ENCODE measurements around the gene CNIH3.
"Not testable (repeated sequence)": the region's sequence is repeated elsewhere in the genome, so short reads cannot be mapped to it uniquely, and the experiment has no call there.

The CNIH3 gene

DNA sequence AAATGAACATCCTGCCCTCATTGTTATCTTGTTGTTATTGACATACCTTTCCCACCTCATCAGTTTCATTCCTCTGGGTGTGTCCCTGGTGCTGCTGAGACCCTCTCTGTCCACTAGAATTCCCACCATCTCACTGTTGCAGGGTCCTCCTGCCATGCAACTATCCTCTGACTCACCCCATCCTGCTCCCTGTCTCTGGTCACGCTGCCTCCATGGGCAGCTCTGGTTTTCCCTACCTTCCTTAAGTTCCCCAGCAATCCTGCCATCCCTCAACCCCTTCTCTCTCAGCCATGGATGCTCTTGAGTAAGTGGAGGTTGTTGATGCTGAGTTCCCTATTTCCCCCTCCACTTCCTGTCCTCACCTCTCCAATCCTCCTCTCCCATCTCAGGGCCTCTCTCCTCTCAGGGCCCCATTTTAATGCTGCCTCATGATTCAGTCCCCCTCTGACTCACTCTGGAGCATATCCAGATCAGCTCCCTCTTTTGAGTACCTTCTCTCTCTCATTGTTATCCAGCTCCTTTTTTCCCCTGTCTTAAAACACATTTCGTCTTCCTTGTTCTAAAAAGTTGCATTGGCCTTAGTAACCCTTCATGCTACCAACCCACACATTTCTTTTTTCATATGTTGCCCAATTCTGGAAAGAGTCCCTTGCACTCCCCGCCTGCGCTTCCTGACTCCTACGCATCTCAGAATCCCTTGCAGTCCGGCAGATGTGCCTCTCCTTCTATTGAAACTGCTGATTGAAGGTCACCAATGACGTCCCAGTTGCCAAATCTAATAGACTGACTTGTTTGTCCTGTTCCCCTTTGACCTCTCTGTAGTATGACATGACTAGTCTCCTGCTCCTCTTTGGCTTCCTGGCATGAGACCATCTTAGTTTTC, 92.0 kb downstream of the CNIH3 start:
- H3K36me3 ChIP-seq (ENCODE audit: control insufficient read depth in 2 of 2, insufficient read depth in 2 of 2, low read length in 2 of 2): no peaks in the 10 kb centered on the region
- H3K4me3 ChIP-seq (ENCODE audit: low read length in 2 of 2): no peak overlapping the region
- H3K9ac ChIP-seq (ENCODE audit: low read depth in 1 of 2, low read length in 2 of 2): no peak overlapping the region
- no peaks in the 10 kb centered on the region for H3K27me3 ChIP-seq (ENCODE audit: control insufficient read depth in 2 of 2, insufficient read depth in 2 of 2, low read length in 2 of 2)
- H3K4me1 ChIP-seq (ENCODE audit: control insufficient read depth in 2 of 2, insufficient read depth in 2 of 2, low read length in 2 of 2): no peaks in the 10 kb centered on the region
- H3K9me3 ChIP-seq (ENCODE audit: control insufficient read depth in 2 of 2, low read length in 2 of 2): no peaks in the 10 kb centered on the region
- H3K27ac ChIP-seq (ENCODE audit: low read depth in 2 of 2, low read length in 2 of 2): no peak overlapping the region

DNA sequence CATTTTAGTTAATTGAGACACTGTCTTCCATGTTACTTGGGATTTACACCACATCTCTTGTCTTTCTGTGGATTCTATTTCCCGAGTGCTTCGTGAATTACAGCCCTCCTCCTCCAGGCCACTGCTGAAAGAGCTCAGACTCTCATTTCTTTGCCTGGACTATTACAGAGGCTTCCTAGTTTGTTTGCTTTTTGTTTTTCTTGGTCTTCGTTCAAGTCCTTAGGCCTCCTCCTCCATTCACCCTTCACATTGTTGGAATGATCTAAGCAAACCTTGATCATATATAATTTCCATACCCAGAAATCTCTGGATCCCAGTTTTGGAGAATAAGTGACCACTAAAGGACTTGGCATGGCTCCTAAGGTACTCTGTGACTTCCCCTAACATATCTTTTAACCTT, 94.1 kb downstream of the CNIH3 start:
- H3K27me3 ChIP-seq (ENCODE audit: control insufficient read depth in 2 of 2, insufficient read depth in 2 of 2, low read length in 2 of 2): no peaks in the 10 kb centered on the region

DNA sequence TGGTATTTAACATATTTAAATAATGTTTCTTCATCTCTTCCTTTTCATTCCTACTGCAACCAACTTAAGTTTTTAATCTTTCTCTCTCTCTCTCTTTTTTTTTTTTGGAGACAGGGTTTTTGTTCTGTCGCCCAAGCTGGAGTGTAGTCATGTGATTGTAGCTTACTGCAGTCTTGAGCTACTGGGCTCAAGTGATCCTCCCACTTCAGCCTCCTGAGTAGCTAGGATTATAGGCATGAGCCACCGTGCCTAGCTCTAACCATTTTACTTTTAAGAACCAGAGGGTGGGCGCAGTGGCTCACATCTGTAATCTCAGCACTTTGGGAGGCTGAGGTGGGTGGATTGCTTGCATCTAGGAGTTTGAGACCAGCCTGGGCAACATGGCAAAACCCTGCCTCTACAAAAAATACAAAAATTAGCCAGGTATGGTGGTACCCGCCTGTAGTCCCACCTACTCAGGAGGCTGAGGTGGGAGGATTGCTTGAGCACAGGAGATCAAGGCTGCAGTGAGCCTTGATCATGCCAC, 95.2 kb downstream of the CNIH3 start:
- H3K4me1 ChIP-seq (ENCODE audit: control insufficient read depth in 2 of 2, insufficient read depth in 2 of 2, low read length in 2 of 2); H3K9me3 ChIP-seq (ENCODE audit: control insufficient read depth in 2 of 2, low read length in 2 of 2); H3K27ac ChIP-seq (ENCODE audit: low read depth in 2 of 2, low read length in 2 of 2); H3K36me3 ChIP-seq (ENCODE audit: control insufficient read depth in 2 of 2, insufficient read depth in 2 of 2, low read length in 2 of 2); H3K4me3 ChIP-seq (ENCODE audit: low read length in 2 of 2); H3K9ac ChIP-seq (ENCODE audit: low read depth in 1 of 2, low read length in 2 of 2); H3K27me3 ChIP-seq (ENCODE audit: control insufficient read depth in 2 of 2, insufficient read depth in 2 of 2, low read length in 2 of 2): not testable (repeated sequence)

More for the DNA sequence above, 94.1 kb downstream of the CNIH3 start:
- H3K27ac ChIP-seq (ENCODE audit: low read depth in 2 of 2, low read length in 2 of 2): no peak overlapping the region
- no peaks in the 10 kb centered on the region for H3K36me3 ChIP-seq (ENCODE audit: control insufficient read depth in 2 of 2, insufficient read depth in 2 of 2, low read length in 2 of 2)
- H3K9ac ChIP-seq (ENCODE audit: low read depth in 1 of 2, low read length in 2 of 2): no peak overlapping the region
- no peaks in the 10 kb centered on the region for H3K4me1 ChIP-seq (ENCODE audit: control insufficient read depth in 2 of 2, insufficient read depth in 2 of 2, low read length in 2 of 2)
- no peaks in the 10 kb centered on the region for H3K9me3 ChIP-seq (ENCODE audit: control insufficient read depth in 2 of 2, low read length in 2 of 2)
- H3K4me3 ChIP-seq (ENCODE audit: low read length in 2 of 2): no peak overlapping the region

GRCh38 chr1:224711876-224712275, 95.8 kb downstream of the CNIH3 start:
- Histone ChIP-seq H3K4me1 (ENCODE audit: control insufficient read depth in 2 of 2, insufficient read depth in 2 of 2, low read length in 2 of 2) (no peaks in the 10 kb centered on the region), H3K9ac (ENCODE audit: low read depth in 1 of 2, low read length in 2 of 2) (no peak overlapping the region), H3K27me3 (ENCODE audit: control insufficient read depth in 2 of 2, insufficient read depth in 2 of 2, low read length in 2 of 2) (no peaks in the 10 kb centered on the region), H3K9me3 (ENCODE audit: control insufficient read depth in 2 of 2, low read length in 2 of 2) (no peaks in the 10 kb centered on the region), H3K4me3 (ENCODE audit: low read length in 2 of 2) (no peak overlapping the region), H3K27ac (ENCODE audit: low read depth in 2 of 2, low read length in 2 of 2) (no peak overlapping the region), H3K36me3 (ENCODE audit: control insufficient read depth in 2 of 2, insufficient read depth in 2 of 2, low read length in 2 of 2) (no peaks in the 10 kb centered on the region)

- Histone ChIP-seq H3K9ac (ENCODE audit: low read depth in 1 of 2, low read length in 2 of 2) (no peak overlapping the region), H3K9me3 (ENCODE audit: control insufficient read depth in 2 of 2, low read length in 2 of 2) (no peaks in the 10 kb centered on the region), H3K27ac (ENCODE audit: low read depth in 2 of 2, low read length in 2 of 2) (no peak overlapping the region), H3K4me3 (ENCODE audit: low read length in 2 of 2) (no peak overlapping the region), H3K36me3 (ENCODE audit: control insufficient read depth in 2 of 2, insufficient read depth in 2 of 2, low read length in 2 of 2) (no peaks in the 10 kb centered on the region), H3K4me1 (ENCODE audit: control insufficient read depth in 2 of 2, insufficient read depth in 2 of 2, low read length in 2 of 2) (no peaks in the 10 kb centered on the region), H3K27me3 (ENCODE audit: control insufficient read depth in 2 of 2, insufficient read depth in 2 of 2, low read length in 2 of 2) (no peaks in the 10 kb centered on the region)
Observed at GRCh38 chr1:224713228-224713627, 97.1 kb downstream of the CNIH3 start.

- no peaks in the 10 kb centered on the region for H3K36me3 ChIP-seq (ENCODE audit: control insufficient read depth in 2 of 2, insufficient read depth in 2 of 2, low read length in 2 of 2)
- H3K4me3 ChIP-seq (ENCODE audit: low read length in 2 of 2): no peak overlapping the region
- no peak overlapping the region for H3K9ac ChIP-seq (ENCODE audit: low read depth in 1 of 2, low read length in 2 of 2)
- H3K27ac ChIP-seq (ENCODE audit: low read depth in 2 of 2, low read length in 2 of 2): no peak overlapping the region
- H3K27me3 ChIP-seq (ENCODE audit: control insufficient read depth in 2 of 2, insufficient read depth in 2 of 2, low read length in 2 of 2): no peaks in the 10 kb centered on the region
- H3K9me3 ChIP-seq (ENCODE audit: control insufficient read depth in 2 of 2, low read length in 2 of 2): no peaks in the 10 kb centered on the region
- H3K4me1 ChIP-seq (ENCODE audit: control insufficient read depth in 2 of 2, insufficient read depth in 2 of 2, low read length in 2 of 2): no peaks in the 10 kb centered on the region
Observed at GRCh38 chr1:224714553-224714952, 98.4 kb downstream of the CNIH3 start.

DNA sequence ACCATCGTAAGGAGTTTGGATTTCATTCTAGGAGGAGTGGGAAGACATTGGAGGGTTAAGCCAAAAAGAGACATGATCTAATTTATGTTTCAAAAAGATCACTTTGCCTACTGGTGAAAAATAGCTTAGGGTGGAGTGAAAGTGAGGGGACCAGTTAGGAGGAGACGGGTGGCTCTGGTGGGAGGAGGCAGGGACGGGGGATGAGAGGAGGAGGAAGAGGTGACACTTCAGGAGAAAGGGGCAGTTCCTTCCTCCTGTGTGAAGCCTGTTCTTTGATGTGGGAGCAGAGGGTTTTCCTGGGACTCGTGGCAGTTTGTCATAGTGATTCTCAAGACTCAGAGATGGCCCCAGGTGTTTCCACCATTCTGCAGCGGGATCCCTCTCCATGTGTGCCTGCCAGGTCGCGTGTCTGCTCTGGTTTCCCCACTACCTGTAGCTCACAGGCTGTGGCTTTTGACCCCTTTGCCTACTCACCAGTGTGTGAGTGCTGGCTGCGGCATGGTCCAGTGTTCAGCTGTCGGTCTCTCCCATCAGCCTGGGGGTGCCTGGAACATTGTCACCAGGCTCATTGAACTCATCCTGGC, 102.4 kb downstream of the CNIH3 start:
- no peak overlapping the region for H3K4me3 ChIP-seq (ENCODE audit: low read length in 2 of 2)

DNA sequence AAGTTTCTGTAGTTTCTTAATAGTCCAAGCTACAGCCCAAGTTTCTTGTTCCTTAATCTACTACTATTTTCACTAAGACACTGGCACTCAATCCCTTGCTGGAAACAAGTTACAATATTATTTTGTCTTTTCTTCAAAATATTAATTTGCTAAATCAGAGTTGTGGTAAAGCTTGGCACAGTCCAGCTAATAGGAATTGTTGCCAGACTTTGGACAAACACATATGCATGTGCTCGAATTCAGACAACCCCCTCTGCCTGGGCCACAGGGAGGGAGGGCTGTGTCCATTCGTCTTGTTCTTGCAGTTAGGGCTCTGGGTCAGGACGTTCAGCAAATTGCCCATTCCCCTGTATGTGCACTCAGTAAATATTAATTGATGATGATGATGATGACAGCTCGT, 103.6 kb downstream of the CNIH3 start:
- H3K4me1 ChIP-seq (ENCODE audit: control insufficient read depth in 2 of 2, insufficient read depth in 2 of 2, low read length in 2 of 2): no peaks in the 10 kb centered on the region
- H3K9me3 ChIP-seq (ENCODE audit: control insufficient read depth in 2 of 2, low read length in 2 of 2): no peaks in the 10 kb centered on the region
- no peaks in the 10 kb centered on the region for H3K27me3 ChIP-seq (ENCODE audit: control insufficient read depth in 2 of 2, insufficient read depth in 2 of 2, low read length in 2 of 2)
- H3K27ac ChIP-seq (ENCODE audit: low read depth in 2 of 2, low read length in 2 of 2): no peak overlapping the region
- no peak overlapping the region for H3K4me3 ChIP-seq (ENCODE audit: low read length in 2 of 2)
- H3K36me3 ChIP-seq (ENCODE audit: control insufficient read depth in 2 of 2, insufficient read depth in 2 of 2, low read length in 2 of 2): no peaks in the 10 kb centered on the region
- H3K9ac ChIP-seq (ENCODE audit: low read depth in 1 of 2, low read length in 2 of 2): no peak overlapping the region

More for the DNA sequence above, 102.4 kb downstream of the CNIH3 start:
- Histone ChIP-seq H3K9ac (ENCODE audit: low read depth in 1 of 2, low read length in 2 of 2) (no peak overlapping the region), H3K27me3 (ENCODE audit: control insufficient read depth in 2 of 2, insufficient read depth in 2 of 2, low read length in 2 of 2) (no peaks in the 10 kb centered on the region), H3K27ac (ENCODE audit: low read depth in 2 of 2, low read length in 2 of 2) (no peak overlapping the region), H3K36me3 (ENCODE audit: control insufficient read depth in 2 of 2, insufficient read depth in 2 of 2, low read length in 2 of 2) (no peaks in the 10 kb centered on the region), H3K9me3 (ENCODE audit: control insufficient read depth in 2 of 2, low read length in 2 of 2) (no peaks in the 10 kb centered on the region), H3K4me1 (ENCODE audit: control insufficient read depth in 2 of 2, insufficient read depth in 2 of 2, low read length in 2 of 2) (no peaks in the 10 kb centered on the region)

- Histone ChIP-seq H3K27me3 (ENCODE audit: control insufficient read depth in 2 of 2, insufficient read depth in 2 of 2, low read length in 2 of 2) (no peaks in the 10 kb centered on the region), H3K4me1 (ENCODE audit: control insufficient read depth in 2 of 2, insufficient read depth in 2 of 2, low read length in 2 of 2) (no peaks in the 10 kb centered on the region), H3K27ac (ENCODE audit: low read depth in 2 of 2, low read length in 2 of 2) (no peak overlapping the region)
Observed at GRCh38 chr1:224720216-224720615, 104.1 kb downstream of the CNIH3 start.

DNA sequence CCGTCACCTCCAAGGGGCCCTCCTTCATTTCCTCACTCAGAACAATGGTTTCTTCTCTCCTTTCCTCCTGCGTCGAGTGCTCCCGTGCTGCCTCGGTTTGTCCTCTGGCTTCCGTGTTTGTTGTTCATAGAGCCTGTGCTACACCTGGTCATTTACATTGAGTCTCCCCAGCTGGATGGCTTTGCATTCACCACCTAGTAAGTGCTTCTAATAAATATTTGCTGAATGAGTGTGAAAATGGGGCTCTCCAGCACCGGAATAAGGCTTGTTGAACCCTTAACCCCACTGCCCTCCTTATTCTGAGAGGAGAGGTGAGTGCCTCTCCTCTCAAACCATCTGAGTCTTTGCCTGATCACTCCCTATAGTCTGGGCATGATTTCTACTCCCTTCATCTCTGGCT, 104.9 kb downstream of the CNIH3 start:
- H3K9me3 ChIP-seq (ENCODE audit: control insufficient read depth in 2 of 2, low read length in 2 of 2): no peaks in the 10 kb centered on the region
- H3K4me1 ChIP-seq (ENCODE audit: control insufficient read depth in 2 of 2, insufficient read depth in 2 of 2, low read length in 2 of 2): no peaks in the 10 kb centered on the region
- no peaks in the 10 kb centered on the region for H3K36me3 ChIP-seq (ENCODE audit: control insufficient read depth in 2 of 2, insufficient read depth in 2 of 2, low read length in 2 of 2)
- no peak overlapping the region for H3K27ac ChIP-seq (ENCODE audit: low read depth in 2 of 2, low read length in 2 of 2)
- no peak overlapping the region for H3K4me3 ChIP-seq (ENCODE audit: low read length in 2 of 2)
- H3K9ac ChIP-seq (ENCODE audit: low read depth in 1 of 2, low read length in 2 of 2): no peak overlapping the region
- no peaks in the 10 kb centered on the region for H3K27me3 ChIP-seq (ENCODE audit: control insufficient read depth in 2 of 2, insufficient read depth in 2 of 2, low read length in 2 of 2)

More at GRCh38 chr1:224720216-224720615, 104.1 kb downstream of the CNIH3 start:
- no peak overlapping the region for H3K4me3 ChIP-seq (ENCODE audit: low read length in 2 of 2)
- H3K9me3 ChIP-seq (ENCODE audit: control insufficient read depth in 2 of 2, low read length in 2 of 2): no peaks in the 10 kb centered on the region
- no peaks in the 10 kb centered on the region for H3K36me3 ChIP-seq (ENCODE audit: control insufficient read depth in 2 of 2, insufficient read depth in 2 of 2, low read length in 2 of 2)
- H3K9ac ChIP-seq (ENCODE audit: low read depth in 1 of 2, low read length in 2 of 2): no peak overlapping the region
